NCI-H524 treated with DMSO at 0.1 percent for 48 hours (cell line): ENCODE measurements around the gene CTCF.
"Not testable (repeated sequence)": the region's sequence is repeated elsewhere in the genome, so short reads cannot be mapped to it uniquely, and the experiment has no call there.

Experiments used
- DNase-seq: peaks from one replicate; lab custom pipeline; 2025; lab: John Stamatoyannopoulos, UW

The CTCF gene

DNA sequence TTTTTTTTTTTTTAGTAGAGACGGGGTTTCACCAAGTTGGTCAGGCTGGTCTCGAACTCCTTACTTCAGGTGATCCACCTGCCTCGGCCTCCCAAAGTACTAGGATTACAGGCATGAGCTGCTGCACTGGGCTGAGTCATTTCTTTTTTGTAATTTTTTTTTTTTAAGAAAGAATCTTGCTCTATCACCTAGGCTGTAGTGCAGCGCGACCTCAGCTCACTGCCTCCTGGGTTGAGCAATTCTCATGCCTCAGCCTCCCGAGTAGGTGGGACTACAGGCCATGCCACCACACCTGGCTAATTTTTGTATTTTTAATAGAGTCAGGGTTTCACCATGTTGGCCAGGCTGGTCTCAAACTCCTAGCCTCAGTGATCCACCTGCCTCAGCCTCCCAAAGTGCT is 28.3 kb upstream of the CTCF start:
- not testable (repeated sequence) for DNase-seq

- no peak for DNase-seq
Observed at GRCh38 chr16:67534431-67534830, 27.9 kb upstream of the CTCF start.

GRCh38 chr16:67535201-67535600 is 27.1 kb upstream of the CTCF start:
- no peak for DNase-seq

GRCh38 chr16:67537270-67537635 is 25.1 kb upstream of the CTCF start:
- DNase-seq, result no peak

- no peak for DNase-seq
Observed at GRCh38 chr16:67537636-67538591, 24.4 kb upstream of the CTCF start.

- no peak for DNase-seq
Observed at GRCh38 chr16:67538666-67539101, 23.6 kb upstream of the CTCF start.

DNA sequence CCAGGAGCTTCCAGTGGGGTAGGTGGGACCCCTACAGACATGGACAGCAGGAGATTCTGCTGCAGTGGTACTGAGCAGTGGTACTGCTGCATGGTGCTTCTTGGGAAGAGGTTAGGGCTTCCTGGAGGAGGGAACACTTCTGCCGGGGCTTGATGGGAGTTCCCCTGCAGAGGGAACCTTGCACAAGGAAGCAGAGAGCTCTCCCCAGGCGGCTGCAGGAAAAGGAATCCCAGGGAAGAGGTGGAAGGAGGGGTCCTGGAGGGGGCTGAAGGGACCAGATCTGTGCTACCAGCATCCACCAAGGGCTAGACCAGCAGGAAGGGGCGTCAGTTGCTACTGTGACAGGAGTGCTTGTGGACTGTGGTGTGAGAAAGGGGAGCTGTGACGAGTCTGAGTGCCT is 23.1 kb upstream of the CTCF start:
- no peak for DNase-seq

GRCh38 chr16:67539691-67540635 is 22.4 kb upstream of the CTCF start:
- DNase-seq, result no peak

GRCh38 chr16:67540756-67541155 is 21.6 kb upstream of the CTCF start:
- DNase-seq, result no peak

DNA sequence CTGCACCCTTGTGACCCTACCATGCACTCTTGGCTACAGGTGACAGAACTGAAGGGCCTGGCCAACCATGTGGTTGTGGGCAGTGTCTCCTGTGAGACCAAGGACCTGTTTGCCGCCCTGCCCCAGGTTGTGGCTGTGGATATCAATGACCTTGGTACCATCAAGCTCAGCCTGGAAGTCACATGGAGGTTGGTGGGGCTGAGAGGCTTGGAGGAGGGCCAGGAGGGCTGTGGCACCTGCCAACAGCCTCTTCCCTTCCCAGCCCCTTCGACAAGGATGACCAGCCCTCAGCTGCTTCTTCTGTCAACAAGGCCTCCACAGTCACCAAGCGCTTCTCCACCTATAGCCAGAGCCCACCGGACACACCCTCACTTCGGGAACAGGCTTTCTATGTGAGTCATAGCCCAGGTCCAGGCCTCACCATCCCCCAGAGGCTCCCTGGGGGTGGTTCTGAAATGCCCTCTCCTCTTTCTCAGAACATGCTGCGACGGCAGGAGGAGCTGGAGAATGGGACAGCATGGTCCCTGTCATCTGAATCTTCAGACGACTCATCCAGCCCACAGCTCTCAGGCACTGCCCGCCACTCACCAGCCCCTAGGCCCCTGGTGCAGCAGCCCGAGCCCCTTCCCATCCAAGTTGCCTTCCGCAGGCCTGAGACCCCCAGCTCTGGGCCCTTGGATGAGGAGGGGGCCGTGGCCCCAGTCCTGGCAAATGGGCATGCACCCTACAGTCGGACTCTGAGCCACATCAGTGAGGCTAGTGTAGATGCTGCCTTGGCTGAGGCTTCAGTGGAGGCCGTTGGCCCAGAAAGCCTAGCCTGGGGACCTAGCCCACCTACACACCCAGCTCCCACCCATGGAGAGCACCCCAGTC is 20.7 kb upstream of the CTCF start:
- DNase-seq, result no peak

DNA sequence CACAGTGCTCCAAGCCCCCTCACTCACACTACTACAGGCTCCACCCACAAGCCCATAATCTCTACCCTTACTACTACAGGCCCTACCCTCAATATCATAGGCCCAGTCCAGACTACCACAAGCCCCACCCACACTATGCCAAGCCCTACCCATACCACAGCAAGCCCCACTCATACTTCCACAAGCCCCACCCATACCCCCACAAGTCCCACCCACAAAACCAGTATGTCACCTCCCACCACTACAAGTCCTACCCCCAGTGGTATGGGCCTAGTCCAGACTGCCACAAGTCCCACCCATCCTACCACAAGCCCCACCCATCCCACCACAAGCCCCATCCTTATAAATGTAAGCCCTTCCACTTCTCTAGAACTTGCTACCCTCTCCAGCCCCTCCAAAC is 19.9 kb upstream of the CTCF start:
- DNase-seq, result no peak

GRCh38 chr16:67543036-67543435 is 19.3 kb upstream of the CTCF start:
- no peak for DNase-seq

DNA sequence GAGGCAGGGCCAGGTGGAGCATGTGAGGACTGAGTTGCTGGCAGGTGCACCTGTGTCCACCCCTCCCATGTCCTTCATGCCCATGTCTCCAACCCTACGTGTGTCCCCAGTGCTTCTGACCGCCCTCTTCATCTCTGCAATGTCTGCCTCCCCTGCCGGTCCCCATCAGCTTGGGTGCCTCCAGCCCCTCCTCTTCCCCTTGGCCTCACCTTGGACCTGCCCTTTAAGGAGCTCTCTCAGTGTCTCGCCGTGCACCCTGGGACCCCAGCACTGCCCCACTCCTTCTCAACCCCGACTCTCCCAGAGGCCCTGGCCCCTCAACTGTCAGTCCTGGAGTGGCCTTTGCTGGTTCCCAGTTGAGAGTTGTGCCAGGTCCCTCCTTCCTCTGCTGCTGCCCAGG is 18.7 kb upstream of the CTCF start:
- no peak for DNase-seq

DNA sequence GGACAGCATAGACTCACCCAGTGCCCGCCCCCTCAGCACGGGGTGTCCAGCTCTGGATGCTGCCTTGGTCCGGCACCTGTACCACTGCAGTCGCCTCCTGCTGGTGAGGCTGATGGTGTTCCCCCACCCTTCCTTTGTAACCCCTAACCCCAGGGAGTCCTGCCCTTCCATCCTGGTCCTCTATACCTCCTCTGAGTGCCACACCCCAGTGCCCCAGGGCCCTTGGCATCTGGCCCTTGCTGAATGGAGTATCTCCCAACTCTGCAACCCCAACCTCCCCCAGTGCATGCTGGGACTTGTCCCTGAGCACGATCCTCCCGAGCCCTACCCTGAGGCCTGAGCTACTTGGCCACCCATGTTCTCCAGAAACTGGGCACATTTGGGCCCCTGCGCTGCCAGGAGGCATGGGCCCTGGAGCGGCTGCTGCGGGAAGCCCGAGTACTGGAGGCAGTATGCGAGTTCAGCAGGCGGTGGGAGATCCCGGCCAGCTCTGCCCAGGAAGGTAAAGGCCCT is 17.9 kb upstream of the CTCF start:
- no peak for DNase-seq

GRCh38 chr16:67544844-67545664 is 17.3 kb upstream of the CTCF start:
- no peak for DNase-seq

DNA sequence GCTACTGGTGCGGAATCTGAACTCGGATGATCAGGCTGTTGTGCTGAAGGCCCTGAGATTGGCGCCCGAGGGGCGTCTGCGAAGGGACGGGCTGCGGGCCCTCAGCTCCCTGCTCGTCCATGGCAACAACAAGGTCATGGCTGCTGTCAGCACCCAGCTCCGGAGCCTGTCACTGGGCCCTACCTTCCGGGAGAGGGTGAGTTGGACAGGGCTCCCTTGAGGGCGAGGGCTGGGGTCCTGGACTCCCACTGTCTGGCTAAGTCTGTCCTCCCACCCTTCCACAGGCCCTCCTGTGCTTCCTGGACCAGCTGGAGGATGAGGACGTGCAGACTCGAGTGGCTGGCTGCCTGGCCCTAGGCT is 16.7 kb upstream of the CTCF start:
- DNase-seq, result no peak

DNA sequence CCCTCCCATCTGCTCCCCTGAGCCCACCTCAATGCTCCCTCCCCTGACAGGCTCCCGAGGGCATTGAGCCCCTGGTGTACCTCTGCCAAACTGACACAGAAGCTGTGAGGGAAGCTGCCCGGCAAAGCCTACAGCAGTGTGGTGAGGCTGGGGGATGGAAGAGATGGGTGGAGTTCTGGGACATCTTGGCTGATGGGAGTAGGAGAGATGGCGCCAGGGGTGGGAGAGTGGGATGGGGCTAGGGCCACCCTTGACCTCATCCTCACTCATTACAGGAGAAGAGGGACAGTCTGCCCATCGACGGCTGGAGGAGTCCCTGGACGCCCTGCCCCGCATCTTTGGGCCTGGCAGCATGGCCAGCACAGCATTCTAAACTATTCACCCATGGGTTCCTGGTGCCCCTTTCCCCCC is 16.2 kb upstream of the CTCF start:
- DNase-seq, result no peak

- DNase-seq, result no peak
Observed at GRCh38 chr16:67546761-67547422, 15.4 kb upstream of the CTCF start.

DNA sequence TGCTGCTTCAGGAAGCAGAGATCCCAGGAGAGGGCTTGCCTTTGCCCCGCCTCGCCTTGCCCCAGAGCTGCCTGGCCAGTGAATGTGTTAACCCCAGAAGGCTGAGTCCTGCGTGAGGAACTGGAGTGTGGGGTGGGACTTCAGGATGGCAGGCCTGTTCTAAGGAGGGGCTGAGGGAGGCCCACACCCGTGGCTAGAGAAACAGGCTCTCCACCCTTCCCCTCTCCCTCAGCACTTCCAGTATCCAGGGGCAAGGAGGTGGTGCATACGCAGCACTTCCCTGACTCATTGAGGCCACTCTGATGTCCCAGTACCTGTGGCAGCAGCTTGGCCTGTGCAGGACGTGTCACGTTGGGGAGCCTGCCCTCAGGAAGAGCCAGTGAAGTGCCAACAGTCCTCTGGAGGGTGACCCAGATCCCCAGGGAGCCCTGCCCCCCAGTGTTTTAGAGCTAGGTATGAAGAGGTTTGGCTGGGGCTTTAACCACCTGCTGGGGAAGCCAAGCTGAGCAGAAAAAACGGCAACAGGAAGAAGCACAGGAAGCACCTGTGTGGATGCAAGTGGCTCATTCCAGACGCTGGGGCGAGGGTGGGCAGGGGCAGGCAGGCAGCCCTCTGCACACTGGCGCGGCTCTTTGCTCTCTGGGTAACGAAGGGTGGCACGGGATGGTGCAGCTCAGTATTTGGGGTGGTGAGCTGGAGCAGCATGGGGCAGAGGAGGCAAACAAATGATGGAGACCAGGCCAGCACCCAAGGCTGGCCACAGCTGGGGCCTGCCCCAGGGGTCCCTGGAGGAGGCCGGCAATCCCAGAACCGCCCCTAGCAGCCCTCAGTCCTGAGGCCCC is 14.7 kb upstream of the CTCF start:
- no peak for DNase-seq
